ENCODE results near the gene C6orf136.

C6orf136 gene

DNA sequence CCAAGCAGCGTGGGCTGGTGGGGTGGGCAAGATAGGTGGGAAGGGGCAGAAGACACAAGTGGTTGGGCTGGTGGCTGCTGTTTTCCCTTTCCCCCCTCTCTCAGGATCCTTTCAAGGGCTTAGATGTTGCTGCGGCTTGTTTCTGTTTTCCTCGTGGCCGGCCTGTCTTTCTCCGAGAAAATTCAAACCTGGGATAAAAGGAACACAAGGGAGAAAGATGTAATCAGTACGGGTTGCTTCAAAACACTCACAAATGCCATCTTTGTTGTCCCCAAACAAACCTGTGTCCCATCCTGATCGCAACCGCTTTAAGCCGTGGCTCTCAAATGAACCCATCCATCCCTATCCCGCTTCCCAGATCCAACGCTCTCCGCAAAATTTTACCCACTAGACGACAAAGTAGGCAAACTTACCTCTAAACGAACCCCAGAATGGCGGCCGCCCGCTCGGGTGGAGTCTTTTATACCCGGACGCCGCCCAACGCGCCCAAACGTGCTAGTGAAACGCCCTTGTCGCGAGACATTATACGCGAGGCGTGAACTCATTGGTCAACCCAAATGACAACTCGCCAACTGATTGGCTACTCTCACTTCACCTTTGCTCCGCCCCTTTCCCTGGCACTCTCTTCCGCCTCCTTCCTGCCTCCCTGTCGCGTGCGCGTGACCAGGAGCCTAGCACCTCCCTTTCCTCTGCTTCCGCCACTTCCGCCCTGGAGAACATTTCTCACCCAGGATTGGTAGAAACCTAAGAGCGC is 29.9 kb upstream of the C6orf136 start, which contains the start of gene PPP1R10:
TSS of gene PPP1R10 (minus strand) at position 433 of the 754 bp plus-strand sequence. CDS start 7,299 bp downstream, outside the sequence.
- peak within 1 kb of the TSS; percentile 85 for H3K4me3 ChIP-seq (ENCODE audit: low read depth, low read length)
- H3K4me1 ChIP-seq (ENCODE audit: control insufficient read depth, insufficient read depth, low read length), result peaks cover 23% of the 10 kb centered on the region
- H3K27me3 ChIP-seq (ENCODE audit: control insufficient read depth, insufficient read depth, low read length), result no peaks in the 10 kb centered on the region
- H3K9me3 ChIP-seq (ENCODE audit: control insufficient read depth, insufficient read depth, low read depth, low read length), result no peaks in the 10 kb centered on the region
- H3K36me3 ChIP-seq (ENCODE audit: control insufficient read depth, insufficient read depth, low read length), result peaks cover 38% of the 10 kb centered on the region
- H3K9ac ChIP-seq (ENCODE audit: low read length), result peak within 1 kb of the TSS; percentile 98
- peak within 1 kb of the TSS; percentile 97 for H3K27ac ChIP-seq (ENCODE audit: low read depth, low read length)

DNA sequence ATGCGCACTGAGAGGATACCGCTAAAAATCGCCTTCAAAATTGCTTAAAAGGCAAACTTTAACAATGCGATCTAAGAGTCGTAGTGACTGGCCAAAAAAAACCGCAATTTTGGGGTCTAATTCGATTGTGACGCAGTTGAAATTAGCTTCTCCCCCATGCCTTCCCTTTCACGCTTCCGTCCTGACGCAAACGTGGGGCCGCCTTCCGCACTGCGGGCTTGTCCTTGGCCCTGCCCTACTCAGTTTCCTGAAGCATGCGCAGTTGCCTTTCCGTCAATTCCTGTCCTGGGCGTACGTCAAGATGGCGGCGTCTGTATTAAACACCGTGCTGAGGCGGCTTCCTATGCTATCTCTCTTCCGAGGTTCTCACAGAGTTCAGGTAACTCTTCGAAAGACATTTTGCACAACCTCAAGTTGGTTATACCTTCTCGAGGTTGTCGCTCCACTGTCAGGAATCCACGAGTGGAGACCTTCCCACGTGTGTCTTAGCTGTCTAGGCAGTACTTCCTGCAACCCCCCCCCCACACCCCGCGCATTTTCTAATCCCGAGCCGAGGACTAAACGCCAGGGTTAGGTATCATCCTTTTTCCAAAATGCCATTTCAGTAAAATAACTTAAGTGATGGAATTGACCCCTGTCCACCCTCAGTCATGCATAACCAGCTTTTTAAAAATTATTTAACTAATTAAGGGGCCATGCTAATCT is 29.2 kb upstream of the C6orf136 start, which contains the start of gene MRPS18B:
TSS of gene MRPS18B (plus strand) at position 276 of the 705 bp plus-strand sequence. CDS start at position 302, 26 bp downstream.
- peaks cover 21% of the 10 kb centered on the region for H3K4me1 ChIP-seq (ENCODE audit: control insufficient read depth, insufficient read depth, low read length)
- H3K4me3 ChIP-seq (ENCODE audit: low read depth, low read length), result peak within 1 kb of the TSS; percentile 85
- H3K36me3 ChIP-seq (ENCODE audit: control insufficient read depth, insufficient read depth, low read length), result peaks cover 42% of the 10 kb centered on the region
- H3K9me3 ChIP-seq (ENCODE audit: control insufficient read depth, insufficient read depth, low read depth, low read length), result no peaks in the 10 kb centered on the region
- no peaks in the 10 kb centered on the region for H3K27me3 ChIP-seq (ENCODE audit: control insufficient read depth, insufficient read depth, low read length)
- peak within 1 kb of the TSS; percentile 97 for H3K27ac ChIP-seq (ENCODE audit: low read depth, low read length)
- H3K9ac ChIP-seq (ENCODE audit: low read length), result peak within 1 kb of the TSS; percentile 98

DNA sequence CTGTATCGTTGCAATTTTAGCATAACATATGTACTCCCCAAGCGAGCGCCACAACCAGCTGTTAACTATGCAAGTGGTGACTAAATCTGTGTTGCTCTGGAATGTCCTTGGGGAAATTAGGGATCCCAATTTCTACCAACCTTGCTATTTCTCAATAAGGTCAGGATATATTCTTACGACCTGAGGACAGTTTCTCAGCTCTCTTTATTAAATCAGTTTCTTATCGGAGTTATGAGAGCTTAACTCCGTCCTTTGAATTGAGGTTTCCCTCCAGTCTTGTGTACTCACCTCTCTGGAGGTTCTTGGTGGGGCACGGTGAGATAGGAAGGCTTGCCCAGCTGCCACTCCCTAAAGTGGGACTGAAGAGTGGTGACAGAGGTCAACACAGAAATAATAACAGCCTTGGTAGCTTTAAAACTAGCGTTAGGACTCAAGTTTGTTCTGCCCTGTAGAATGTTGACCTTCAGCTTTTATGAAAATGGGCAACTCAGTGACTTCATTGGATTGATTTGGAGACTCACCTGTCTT is 28.6 kb upstream of the C6orf136 start:
- H3K9ac ChIP-seq (ENCODE audit: low read length), result peak overlapping the region; percentile 97
- peaks cover 16% of the 10 kb centered on the region for H3K4me1 ChIP-seq (ENCODE audit: control insufficient read depth, insufficient read depth, low read length)
- H3K4me3 ChIP-seq (ENCODE audit: low read depth, low read length), result peak overlapping the region; percentile 85
- peak overlapping the region; percentile 97; the same call in 1 of the 2 replicates for H3K27ac ChIP-seq (ENCODE audit: low read depth, low read length)
- no peaks in the 10 kb centered on the region for H3K27me3 ChIP-seq (ENCODE audit: control insufficient read depth, insufficient read depth, low read length)
- H3K9me3 ChIP-seq (ENCODE audit: control insufficient read depth, insufficient read depth, low read depth, low read length), result no peaks in the 10 kb centered on the region
- H3K36me3 ChIP-seq (ENCODE audit: control insufficient read depth, insufficient read depth, low read length), result peaks cover 45% of the 10 kb centered on the region

DNA sequence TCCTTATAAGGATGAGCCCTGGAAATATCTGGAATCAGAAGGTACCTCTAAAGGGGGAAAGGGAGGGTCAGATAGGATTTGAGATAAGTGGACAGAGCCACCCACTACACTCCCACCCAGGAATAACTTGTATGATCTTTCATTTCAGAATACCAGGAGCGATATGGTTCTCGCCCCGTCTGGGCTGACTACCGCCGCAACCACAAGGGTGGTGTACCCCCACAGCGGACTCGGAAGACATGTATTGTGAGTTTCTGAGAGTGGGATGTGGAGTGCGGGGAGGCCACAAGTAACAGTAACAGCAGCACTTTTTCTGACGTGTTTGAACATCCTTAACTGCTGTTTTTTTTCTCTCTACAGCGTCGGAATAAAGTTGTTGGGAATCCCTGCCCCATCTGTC is 27.4 kb upstream of the C6orf136 start:
- Histone ChIP-seq H3K9me3 (ENCODE audit: control insufficient read depth, insufficient read depth, low read depth, low read length) (no peaks in the 10 kb centered on the region), H3K27ac (ENCODE audit: low read depth, low read length) (no peak overlapping the region), H3K27me3 (ENCODE audit: control insufficient read depth, insufficient read depth, low read length) (no peaks in the 10 kb centered on the region), H3K4me3 (ENCODE audit: low read depth, low read length) (no peak overlapping the region), H3K9ac (ENCODE audit: low read length) (no peak overlapping the region), H3K4me1 (ENCODE audit: control insufficient read depth, insufficient read depth, low read length) (peaks cover 5% of the 10 kb centered on the region; the same call in 1 of the 2 replicates), H3K36me3 (ENCODE audit: control insufficient read depth, insufficient read depth, low read length) (peaks cover 49% of the 10 kb centered on the region)

DNA sequence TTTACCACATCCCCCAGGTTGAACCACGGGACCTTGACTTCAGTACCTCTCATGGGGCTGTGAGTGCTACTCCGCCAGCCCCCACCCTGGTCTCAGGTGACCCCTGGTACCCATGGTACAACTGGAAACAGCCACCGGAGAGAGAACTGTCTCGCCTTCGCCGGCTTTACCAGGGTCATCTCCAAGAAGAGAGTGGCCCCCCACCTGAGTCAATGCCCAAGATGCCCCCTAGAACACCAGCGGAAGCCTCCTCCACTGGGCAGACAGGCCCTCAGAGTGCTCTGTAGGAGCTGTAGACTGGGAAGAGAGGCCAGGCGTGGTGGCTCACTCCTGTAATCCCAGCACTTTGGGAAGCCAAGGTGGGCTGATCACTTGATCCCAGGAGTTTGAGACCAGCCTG is 21.4 kb upstream of the C6orf136 start:
- H3K27ac ChIP-seq (ENCODE audit: low read depth, low read length), result no peak overlapping the region
- no peaks in the 10 kb centered on the region for H3K9me3 ChIP-seq (ENCODE audit: control insufficient read depth, insufficient read depth, low read depth, low read length)
- peaks cover 73% of the 10 kb centered on the region for H3K36me3 ChIP-seq (ENCODE audit: control insufficient read depth, insufficient read depth, low read length)
- no peak overlapping the region for H3K9ac ChIP-seq (ENCODE audit: low read length)
- no peaks in the 10 kb centered on the region for H3K27me3 ChIP-seq (ENCODE audit: control insufficient read depth, insufficient read depth, low read length)
- H3K4me3 ChIP-seq (ENCODE audit: low read depth, low read length), result no peak overlapping the region
- peaks cover 7% of the 10 kb centered on the region; the same call in 1 of the 2 replicates for H3K4me1 ChIP-seq (ENCODE audit: control insufficient read depth, insufficient read depth, low read length)

DNA sequence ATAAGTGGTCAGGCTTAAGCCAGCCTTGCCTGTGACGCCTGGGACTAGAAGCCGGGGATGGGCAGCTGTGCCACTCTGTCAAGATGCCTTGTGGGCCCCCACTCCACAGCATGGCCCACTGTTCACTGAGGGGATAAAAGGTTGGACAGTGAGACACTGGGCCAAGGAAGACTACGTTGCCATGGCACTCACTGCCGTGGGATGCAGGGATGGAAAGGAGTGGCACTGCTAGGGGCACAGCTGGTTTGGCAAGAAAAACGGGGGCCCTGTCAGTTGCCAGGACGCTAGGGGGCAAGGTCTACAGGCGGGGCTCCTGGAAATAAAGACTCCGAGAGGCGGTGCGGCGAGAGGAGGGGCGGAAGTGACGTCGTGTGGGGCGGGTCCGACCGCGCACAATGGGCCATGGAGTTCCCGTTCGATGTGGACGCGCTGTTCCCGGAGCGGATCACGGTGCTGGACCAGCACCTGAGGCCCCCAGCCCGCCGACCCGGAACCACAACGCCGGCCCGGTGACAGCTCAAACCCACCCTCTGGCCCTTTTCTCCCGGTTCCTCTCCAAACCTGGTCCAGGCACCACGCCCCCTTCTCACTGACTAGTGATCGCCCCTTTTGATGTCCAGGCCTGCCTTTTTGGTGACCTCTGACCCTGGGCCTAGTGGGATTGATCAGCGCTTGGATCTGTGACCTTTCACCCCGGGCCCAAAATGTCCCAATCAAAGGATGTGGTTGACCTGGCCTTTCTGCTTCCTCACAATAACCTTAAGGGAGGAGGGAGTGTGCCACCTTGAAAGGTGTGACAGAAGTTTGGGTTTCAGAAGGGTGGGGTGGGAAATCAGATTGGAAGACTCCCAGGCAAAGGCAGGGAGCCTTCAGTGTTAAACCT is 20.2 kb upstream of the C6orf136 start, which contains the start of gene ATAT1:
TSS of gene ATAT1 (plus strand) at position 391 of the 883 bp plus-strand sequence.
- Histone ChIP-seq H3K9ac (ENCODE audit: low read length) (peak within 1 kb of the TSS; percentile 84), H3K4me1 (ENCODE audit: control insufficient read depth, insufficient read depth, low read length) (peaks cover 7% of the 10 kb centered on the region; the same call in 1 of the 2 replicates), H3K27ac (ENCODE audit: low read depth, low read length) (0 out of 2 replicates have a peak within 1 kb of the TSS, but pooled peaks have one; percentile 2), H3K4me3 (ENCODE audit: low read depth, low read length) (peak within 1 kb of the TSS; percentile 91), H3K9me3 (ENCODE audit: control insufficient read depth, insufficient read depth, low read depth, low read length) (no peaks in the 10 kb centered on the region), H3K27me3 (ENCODE audit: control insufficient read depth, insufficient read depth, low read length) (no peaks in the 10 kb centered on the region), H3K36me3 (ENCODE audit: control insufficient read depth, insufficient read depth, low read length) (peaks cover 79% of the 10 kb centered on the region)

DNA sequence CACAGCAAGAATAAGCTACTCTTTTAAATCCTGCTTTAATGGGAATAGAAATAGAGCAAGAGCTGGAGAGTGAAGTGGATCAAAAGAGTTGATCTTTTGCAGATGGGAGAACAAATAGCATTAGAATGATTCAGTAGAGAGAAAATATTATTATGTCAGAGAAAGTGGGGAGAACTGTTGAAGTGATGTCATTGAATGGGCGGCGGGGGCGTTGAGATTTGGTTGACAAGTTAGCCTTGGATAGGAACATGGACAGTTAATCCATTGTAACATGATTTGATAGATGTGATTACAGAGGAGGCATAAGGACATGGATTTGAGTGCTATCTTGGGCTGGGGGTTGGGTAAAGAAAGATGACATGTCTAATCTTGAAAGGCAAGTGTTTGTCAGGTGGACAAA is 11.1 kb upstream of the C6orf136 start:
- H3K9me3 ChIP-seq (ENCODE audit: control insufficient read depth, insufficient read depth, low read depth, low read length), result no peaks in the 10 kb centered on the region
- no peak overlapping the region for H3K4me3 ChIP-seq (ENCODE audit: low read depth, low read length)
- H3K27ac ChIP-seq (ENCODE audit: low read depth, low read length), result no peak overlapping the region
- peaks cover 56% of the 10 kb centered on the region for H3K36me3 ChIP-seq (ENCODE audit: control insufficient read depth, insufficient read depth, low read length)
- H3K27me3 ChIP-seq (ENCODE audit: control insufficient read depth, insufficient read depth, low read length), result no peaks in the 10 kb centered on the region
- no peaks in the 10 kb centered on the region for H3K4me1 ChIP-seq (ENCODE audit: control insufficient read depth, insufficient read depth, low read length)
- H3K9ac ChIP-seq (ENCODE audit: low read length), result no peak overlapping the region

DNA sequence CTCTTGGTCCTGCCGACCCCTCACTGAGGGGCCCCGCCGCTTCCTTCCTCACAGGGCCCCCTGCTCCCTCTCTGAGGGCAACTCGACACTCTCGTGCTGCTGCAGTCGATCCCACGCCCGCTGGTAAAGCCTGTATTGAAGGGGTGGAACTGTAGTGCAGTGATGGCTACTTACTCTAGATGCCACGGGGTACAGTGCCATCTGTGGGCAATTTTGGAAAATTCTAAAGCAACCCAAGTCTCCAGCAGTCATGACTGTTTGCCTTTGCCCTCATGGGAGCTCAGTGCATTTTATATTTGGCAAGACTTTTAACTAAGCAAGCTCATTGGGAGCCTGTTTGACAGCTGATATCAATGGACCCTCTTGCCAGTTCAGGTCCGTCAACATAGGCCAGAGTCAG is 6.5 kb upstream of the C6orf136 start:
- Histone ChIP-seq H3K36me3 (ENCODE audit: control insufficient read depth, insufficient read depth, low read length) (peaks cover 68% of the 10 kb centered on the region), H3K4me3 (ENCODE audit: low read depth, low read length) (no peak overlapping the region), H3K4me1 (ENCODE audit: control insufficient read depth, insufficient read depth, low read length) (no peaks in the 10 kb centered on the region), H3K27ac (ENCODE audit: low read depth, low read length) (no peak overlapping the region), H3K27me3 (ENCODE audit: control insufficient read depth, insufficient read depth, low read length) (no peaks in the 10 kb centered on the region), H3K9ac (ENCODE audit: low read length) (no peak overlapping the region), H3K9me3 (ENCODE audit: control insufficient read depth, insufficient read depth, low read depth, low read length) (no peaks in the 10 kb centered on the region)

DNA sequence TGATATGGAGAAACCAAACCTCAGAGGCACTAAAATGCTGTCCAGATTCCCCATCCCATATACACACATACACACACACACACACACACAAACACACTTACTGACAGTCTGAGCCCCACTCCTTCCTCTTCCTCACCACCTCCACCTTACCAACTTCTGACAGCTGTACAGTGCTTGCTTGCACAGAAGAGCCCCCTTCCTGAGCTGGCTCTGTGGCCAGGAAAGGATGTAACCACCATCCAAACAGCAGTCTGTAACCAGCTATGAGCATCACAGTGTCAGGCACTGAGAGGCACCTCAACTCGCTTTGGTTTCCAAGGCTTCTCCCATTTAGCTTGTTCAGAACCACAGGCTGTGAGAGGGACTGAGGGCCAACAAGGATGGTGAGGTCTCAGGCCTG is 5.9 kb upstream of the C6orf136 start:
- peaks cover 68% of the 10 kb centered on the region for H3K36me3 ChIP-seq (ENCODE audit: control insufficient read depth, insufficient read depth, low read length)
- no peaks in the 10 kb centered on the region for H3K27me3 ChIP-seq (ENCODE audit: control insufficient read depth, insufficient read depth, low read length)
- H3K4me1 ChIP-seq (ENCODE audit: control insufficient read depth, insufficient read depth, low read length), result peaks cover 2% of the 10 kb centered on the region
- H3K27ac ChIP-seq (ENCODE audit: low read depth, low read length), result no peak overlapping the region
- no peak overlapping the region for H3K4me3 ChIP-seq (ENCODE audit: low read depth, low read length)
- no peak overlapping the region for H3K9ac ChIP-seq (ENCODE audit: low read length)
- no peaks in the 10 kb centered on the region for H3K9me3 ChIP-seq (ENCODE audit: control insufficient read depth, insufficient read depth, low read depth, low read length)

DNA sequence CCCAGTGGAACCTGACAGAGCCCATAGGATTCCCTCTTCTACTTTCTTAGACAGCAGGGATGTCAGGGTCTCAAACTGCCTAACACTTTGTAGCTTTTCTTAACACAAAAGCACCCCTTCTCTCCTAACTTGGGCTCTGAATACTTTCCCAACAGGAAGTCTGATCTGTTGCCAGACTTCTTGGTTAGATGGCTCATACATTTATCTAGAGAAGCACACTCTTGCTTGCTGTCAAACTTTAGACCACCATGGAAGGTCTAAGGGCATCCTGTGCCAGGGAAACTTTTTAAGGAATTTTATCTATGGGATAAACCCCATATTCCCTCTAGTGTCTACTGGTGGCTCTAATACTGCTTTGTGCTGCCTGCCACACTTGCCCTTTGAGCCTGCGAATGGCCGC is 3.3 kb upstream of the C6orf136 start:
- Histone ChIP-seq H3K4me1 (ENCODE audit: control insufficient read depth, insufficient read depth, low read length) (peaks cover 12% of the 10 kb centered on the region), H3K36me3 (ENCODE audit: control insufficient read depth, insufficient read depth, low read length) (peaks cover 63% of the 10 kb centered on the region), H3K9ac (ENCODE audit: low read length) (no peak overlapping the region), H3K9me3 (ENCODE audit: control insufficient read depth, insufficient read depth, low read depth, low read length) (no peaks in the 10 kb centered on the region), H3K4me3 (ENCODE audit: low read depth, low read length) (no peak overlapping the region), H3K27ac (ENCODE audit: low read depth, low read length) (no peak overlapping the region), H3K27me3 (ENCODE audit: control insufficient read depth, insufficient read depth, low read length) (no peaks in the 10 kb centered on the region)
